ENCODE measurements around the gene SELENOF. TPM values are rescaled to one million over a fixed set of nuclear protein-coding genes. Genes with fewer than 3 reads are reported as not detected.
A peak's percentile ranks its signal among the peaks of the same experiment; 100 is the strongest.

Gene SELENOF
- total RNA-seq (2014; rRNA removed; shearing (Covaris generic)) (93.0 and 99.4 TPM in 2 replicates), total RNA-seq (2022) (204 and 214 TPM in 2 replicates), Bru-seq, nascent RNA (percentile 95 among the genes with signal in this experiment), BruChase-seq, experiment 1, labeled RNA remaining after a 6-hour chase (percentile 93 among the genes with signal in this experiment), BruChase-seq, experiment 2, labeled RNA remaining after a 2-hour chase (percentile 91 among the genes with signal in this experiment)
- long read RNA-seq, transcript SELENOF-205 (5 exons, 831 nt), result minor isoform, 7 of 362 reads
- long read RNA-seq, transcript SELENOF-201 (5 exons, 1,781 nt), result major isoform, 281 of 362 reads
- long read RNA-seq, transcript SELENOF-202 (4 exons, 1,220 nt), result minor isoform, 16 of 362 reads
- long read RNA-seq, partial matches to known transcripts, result 15 of 362 reads
- long read RNA-seq, other reads (novel, unspliced or antisense), result 42 of 362 reads

GRCh38 chr1:86913896-86914600, at the start of gene SELENOF:
SELENOF (minus strand) TSS chr1:86914126; CDS start chr1:86914111, 15 bp downstream.
- peaks cover 27% of the 10 kb centered on the region for H4K20me1 ChIP-seq (ENCODE audit: insufficient read depth, low read length)
- BruUV-seq (replicated peaks), result no TSS peak
- ChIA-PET POLR2A (interaction anchor here (0.6 to 7.6 kb wide), 33 partner anchors 10 to 210 kb away, joined by 3 to 44 read pairs (median 5); partner anchors contain the start of gene SH3GLB1), CTCF (ENCODE audit: unreplicated experiment) (interaction anchor here (0.6 kb wide), 1 partner anchor 169 kb away, joined by 3 read pairs; no protein-coding TSS in a partner anchor)
- H3K79me2 ChIP-seq (ENCODE audit: insufficient read depth, low read depth, low read length), result peaks cover 93% of the 10 kb centered on the region
- peaks cover 52% of the 10 kb centered on the region for H3K36me3 ChIP-seq (ENCODE audit: insufficient read depth, low read length)
- peak within 1 kb of the TSS; percentile 94 for H3K4me3 ChIP-seq (ENCODE audit: low read depth, low read length, poor library complexity, severe bottlenecking)
- peak within 1 kb of the TSS; percentile 60; the same call in 1 of the 2 replicates for H2AFZ ChIP-seq (ENCODE audit: low read length)
- intact Hi-C loops (cut with micrococcal nuclease; ENCODE audit: unreplicated experiment), result loop anchor here (1.0 to 2.0 kb wide), 5 partner anchors 82 to 209 kb away; partner anchors contain the start of gene SH3GLB1
- H3K9me3 ChIP-seq (ENCODE audit: low read length), result peaks cover 9% of the 10 kb centered on the region; the same call in 1 of the 2 replicates
- H3K9me2 ChIP-seq (ENCODE audit: insufficient read depth, low read length), result no peaks in the 10 kb centered on the region
- peak within 1 kb of the TSS; percentile 90 for H3K4me2 ChIP-seq (ENCODE audit: low read length)
- H3K4me1 ChIP-seq (ENCODE audit: insufficient read depth, low read length, poor library complexity, severe bottlenecking), result peaks cover 29% of the 10 kb centered on the region
- peak within 1 kb of the TSS; percentile 83 for H3K27ac ChIP-seq (ENCODE audit: low read depth, low read length, poor library complexity, severe bottlenecking)
- DNase-seq (ENCODE audit: low spot score), result peak; percentile 100
- TF ChIP-seq CTCF (conservative IDR thresholded peaks at IDR 0.05; ENCODE audit: low read length), result no peak
- no peak for TF ChIP-seq EZH2phosphoT487 (IDR thresholded peaks at IDR 0.05; ENCODE audit: borderline replicate concordance, low read depth, low read length)

DNA sequence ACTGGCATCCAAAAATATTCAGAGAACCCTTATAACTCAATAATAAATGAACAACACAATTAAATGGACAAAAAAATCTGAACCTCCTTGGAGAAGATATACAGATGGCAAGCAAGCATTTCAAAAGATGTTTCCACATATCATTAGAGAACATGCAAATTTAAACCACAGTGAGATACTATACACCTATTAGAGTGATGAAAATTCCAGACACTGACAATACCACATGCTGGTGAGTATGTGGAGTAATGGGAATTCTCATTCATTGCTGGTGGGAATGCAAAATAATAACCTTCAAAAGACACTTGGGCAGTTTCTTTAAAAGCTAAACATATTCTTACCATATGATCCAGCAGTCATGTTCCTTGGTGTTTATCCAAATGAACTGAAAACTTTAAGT, 46.6 kb upstream of the SELENOF start:
- H3K27ac ChIP-seq (ENCODE audit: low read depth, low read length, poor library complexity, severe bottlenecking), result no peak overlapping the region
- H3K4me3 ChIP-seq (ENCODE audit: low read depth, low read length, poor library complexity, severe bottlenecking), result no peak overlapping the region
- H3K4me2 ChIP-seq (ENCODE audit: low read length), result no peak overlapping the region
- H2AFZ ChIP-seq (ENCODE audit: low read length), result no peak overlapping the region
- ChIA-PET CTCF (ENCODE audit: unreplicated experiment) (no interaction called here), POLR2A (no interaction called here)
- H3K9me3 ChIP-seq (ENCODE audit: low read length), result peaks cover 20% of the 10 kb centered on the region; the same call in 1 of the 2 replicates
- H3K9me2 ChIP-seq (ENCODE audit: insufficient read depth, low read length), result no peaks in the 10 kb centered on the region
- peaks cover 14% of the 10 kb centered on the region for H3K4me1 ChIP-seq (ENCODE audit: insufficient read depth, low read length, poor library complexity, severe bottlenecking)
- intact Hi-C loops (cut with micrococcal nuclease; ENCODE audit: unreplicated experiment), result no loop called here
- TSS peak; percentile 3 for BruUV-seq (replicated peaks)
- no peak for DNase-seq (ENCODE audit: low spot score)
- 0 out of 2 replicates have a peak, but pooled peaks cover 5% of the 10 kb centered on the region for H4K20me1 ChIP-seq (ENCODE audit: insufficient read depth, low read length)
- TF ChIP-seq EZH2phosphoT487 (IDR thresholded peaks at IDR 0.05; ENCODE audit: borderline replicate concordance, low read depth, low read length) (no peak), CTCF (conservative IDR thresholded peaks at IDR 0.05; ENCODE audit: low read length) (no peak)
- peaks cover 85% of the 10 kb centered on the region for H3K79me2 ChIP-seq (ENCODE audit: insufficient read depth, low read depth, low read length)
- peaks cover 55% of the 10 kb centered on the region for H3K36me3 ChIP-seq (ENCODE audit: insufficient read depth, low read length)
